SK-N-SH (cell line): ENCODE results near the gene ADAMTSL1. TPM values are rescaled to one million over a fixed set of nuclear protein-coding genes. Genes with fewer than 3 reads are reported as not detected.

Source experiments
- CTCF ChIA-PET: fragments of 300-600, 350-600 bp; formaldehyde crosslinking; extraction: SDS; loops from one replicate; lab custom pipeline; 2021; lab: Yijun Ruan, JAX
- POLR2A ChIA-PET: fragments of 350-600 bp; sonication (Branson Sonifier 250); formaldehyde crosslinking; extraction: SDS; loops from one replicate; lab custom pipeline; 2020; ENCODE audit warnings: antibody characterized with exemption, inconsistent platforms; lab: Yijun Ruan, JAX
- DNase-seq: peaks from one replicate; pipeline ENCODE4 v3.0.0; 2012
- H2AFZ ChIP-seq: fragments of 200-600 bp; sonication (generic); 2 replicates; pipeline ENCODE4 v1.8.1; 2016; ENCODE audit warnings: antibody characterized with exemption, mild to moderate bottlenecking, low read depth
- H3F3A ChIP-seq: fragments of 200-600 bp; sonication (generic); replicated peaks from 2 replicates; pipeline ENCODE3; 2016; ENCODE audit warnings: antibody characterized with exemption, mild to moderate bottlenecking; ENCODE audit not compliant: insufficient read depth
- H3K27ac ChIP-seq, 2 experiments: fragments of 200-500 bp in 1 of 2; fragments of 200-600 bp in 1 of 2; sonication (Bioruptor generic) in 1 of 2; sonication (generic), shearing (Covaris generic) in 1 of 2; 2 replicates each; pipeline versions ENCODE4 v1.5.1 to v1.6.1; 2014 to 2016; ENCODE audit warnings: low read depth in 2 of 2, inconsistent platforms in 1 of 2, low read length in 1 of 2, mild to moderate bottlenecking in 1 of 2, mixed read lengths in 1 of 2
- H3K27me3 ChIP-seq: fragments of 200-600 bp; sonication (generic), shearing (Covaris generic); 2 replicates; pipeline ENCODE4 v1.6.1; 2016; ENCODE audit warnings: mixed run types; ENCODE audit not compliant: insufficient read depth
- H3K36me3 ChIP-seq, 2 experiments: fragments of 200-500 bp in 1 of 2; fragments of 200-600 bp in 1 of 2; sonication (Bioruptor generic) in 1 of 2; sonication (generic) in 1 of 2; replicated peaks in 1 of 2; 2 replicates each; pipeline versions ENCODE3 to v1.5.1; 2014 to 2016; ENCODE audit warnings: low read length in 1 of 2, mild to moderate bottlenecking in 1 of 2; ENCODE audit not compliant: insufficient read depth in 2 of 2, control insufficient read depth in 1 of 2
- H3K4me1 ChIP-seq, 2 experiments: fragments of 200-500 bp in 1 of 2; fragments of 200-600 bp in 1 of 2; sonication (Bioruptor generic) in 1 of 2; sonication (generic), shearing (Covaris generic) in 1 of 2; 2 replicates each; pipeline versions ENCODE4 v1.5.1 to v1.6.1; 2014 to 2016; ENCODE audit warnings: low read depth in 1 of 2, low read length in 1 of 2, mixed run types in 1 of 2; ENCODE audit not compliant: insufficient read depth in 2 of 2, control insufficient read depth in 1 of 2
- H3K4me2 ChIP-seq: fragments of 200-600 bp; sonication (generic), shearing (Covaris generic); 2 replicates; pipeline ENCODE4 v1.6.1; 2017; ENCODE audit warnings: mixed run types
- H3K4me3 ChIP-seq, 2 experiments: fragments of 200-500 bp in 1 of 2; fragments of 200-600 bp in 1 of 2; sonication (Bioruptor generic) in 1 of 2; sonication (generic), shearing (Covaris generic) in 1 of 2; 2 replicates each; pipeline versions ENCODE4 v1.5.1 to v1.8.1; 2014 to 2016; ENCODE audit warnings: low read depth in 2 of 2, inconsistent platforms in 1 of 2, low read length in 1 of 2, mild to moderate bottlenecking in 1 of 2, mixed read lengths in 1 of 2, moderate library complexity in 1 of 2
- H3K79me2 ChIP-seq: fragments of 200-600 bp; sonication (generic); 2 replicates; pipeline ENCODE4 v1.8.1; 2017; ENCODE audit warnings: mild to moderate bottlenecking; ENCODE audit not compliant: insufficient read depth
- H3K9ac ChIP-seq: fragments of 200-600 bp; sonication (generic); 2 replicates; pipeline ENCODE4 v1.6.1; 2017; ENCODE audit warnings: mixed run types
- H3K9me2 ChIP-seq: fragments of 200-600 bp; sonication (generic); 2 replicates; pipeline ENCODE4 v1.6.1; 2017; ENCODE audit warnings: mixed run types
- H3K9me3 ChIP-seq: fragments of 200-600 bp; sonication (generic); 2 replicates; pipeline ENCODE4 v1.6.1; 2017; ENCODE audit warnings: mixed run types, mild to moderate bottlenecking, moderate library complexity
- H4K20me1 ChIP-seq: fragments of 200-600 bp; sonication (generic); 2 replicates; pipeline ENCODE4 v1.6.1; 2017; ENCODE audit warnings: mild to moderate bottlenecking, mixed run types; ENCODE audit not compliant: insufficient read depth
- CHD2 ChIP-seq: fragments of 150-350 bp; IDR thresholded peaks from 2 replicates; pipeline ENCODE4 v1.6.1; 2018; ENCODE audit warnings: low read length; ENCODE audit not compliant: partially characterized antibody
- ELF1 ChIP-seq: IDR thresholded peaks from 2 replicates; pipeline ENCODE4 v1.4.0; 2012
- FOXM1 ChIP-seq: IDR thresholded peaks from 2 replicates; pipeline ENCODE4 v1.4.0; 2012; ENCODE audit warnings: low read depth, mild to moderate bottlenecking
- GATA2 ChIP-seq: sonication (generic); formaldehyde crosslinking; IDR thresholded peaks from 2 replicates; pipeline ENCODE4 v1.5.0; 2020; ENCODE audit warnings: mild to moderate bottlenecking, missing genetic modification reagents
- JUND ChIP-seq: IDR thresholded peaks from 2 replicates; pipeline ENCODE4 v1.4.0; 2012
- MEF2A ChIP-seq: IDR thresholded peaks from 2 replicates; pipeline ENCODE4 v1.4.0; 2012; ENCODE audit warnings: low read depth, borderline replicate concordance
- RAD21 ChIP-seq: IDR thresholded peaks from 2 replicates; pipeline ENCODE4 v1.6.1; 2012; ENCODE audit warnings: mild to moderate bottlenecking, low read length
- RCOR1 ChIP-seq: fragments of 150-350 bp; IDR thresholded peaks from 2 replicates; pipeline ENCODE4 v1.6.1; 2017; ENCODE audit warnings: antibody characterized with exemption, low read length
- RFX5 ChIP-seq: IDR thresholded peaks from 2 replicates; pipeline ENCODE4 v1.6.1; 2012; ENCODE audit warnings: mild to moderate bottlenecking, improper control_type of control experiment, low read length
- RXRA ChIP-seq: IDR thresholded peaks from 2 replicates; pipeline ENCODE4 v1.4.0; 2012; ENCODE audit warnings: low read depth, mild to moderate bottlenecking, borderline replicate concordance
- SMC3 ChIP-seq: IDR thresholded peaks from 2 replicates; pipeline ENCODE4 v1.6.1; 2012; ENCODE audit warnings: low read depth, low read length, improper control_type of control experiment
- TEAD4 ChIP-seq: IDR thresholded peaks from 2 replicates; pipeline ENCODE4 v1.4.0; 2012; ENCODE audit warnings: mild to moderate bottlenecking, borderline replicate concordance; ENCODE audit not compliant: insufficient read depth
- WGBS: methylation state at CpG from one replicate; pipeline ENCODE4 v1.1.6; 2017; ENCODE audit warnings: low lambda C conversion rate; 5-methylcytosine and 5-hydroxymethylcytosine counted together
- polyA plus RNA-seq, 3 experiments: library from polyadenylated mRNA; depleted of rRNA; stranded (reverse); fragments of >200 nt; gene quantifications; 2 replicates each; pipeline ENCODE4 v1.2.3, GENCODE V29; 2012
- TF ChIP-seq, protein P1 (sequence below): fragments of 200-600 bp; sonication (generic); IDR thresholded peaks from 2 replicates; pipeline ENCODE4 v1.6.1; 2017; ENCODE audit warnings: antibody characterized with exemption, mild to moderate bottlenecking, moderate library complexity
- TF ChIP-seq, protein P2 (sequence below): fragments of 150-350 bp; IDR thresholded peaks from 2 replicates; pipeline ENCODE4 v1.6.1; 2017; ENCODE audit warnings: antibody characterized with exemption, low read length, low read depth, borderline replicate concordance
- TF ChIP-seq, protein P3 (sequence below): IDR thresholded peaks from 2 replicates; pipeline ENCODE4 v1.4.0; 2012; ENCODE audit warnings: low read depth, borderline replicate concordance

The ADAMTSL1 gene
- polyA plus RNA-seq, 1 of the 3 experiments (the other 2 are of a cell fraction): 114 TPM

DNA sequence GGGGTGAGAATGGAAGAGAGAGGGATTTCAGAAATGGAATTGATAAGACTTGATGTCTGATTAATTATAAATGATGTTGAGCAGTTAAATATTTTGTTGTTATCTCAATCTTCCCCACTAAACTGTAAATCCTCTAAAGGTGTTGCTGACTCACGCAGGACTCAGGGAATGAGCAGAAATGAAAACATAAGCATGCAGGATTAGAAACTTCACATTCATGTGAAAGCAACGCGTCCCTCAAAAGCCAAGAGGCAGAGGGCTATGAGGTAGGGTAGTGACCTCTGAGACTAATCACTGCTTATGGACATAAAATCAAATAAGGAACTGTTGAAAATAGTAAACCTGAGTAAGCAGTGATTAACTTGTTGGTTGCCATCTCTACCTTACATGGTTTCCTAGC, 21.1 kb downstream of the ADAMTSL1 start:
- ChIA-PET POLR2A (no interaction called here), CTCF (interaction anchor here (0.8 to 1.5 kb wide), 2 partner anchors 23 to 53 kb away, joined by 3 to 4 read pairs; no protein-coding TSS in a partner anchor)
- Histone ChIP-seq H3F3A (peaks cover 50% of the 10 kb centered on the region), H3K79me2 (peaks cover 84% of the 10 kb centered on the region), H3K36me3 (peaks cover 0 to 28% of the 10 kb centered on the region in 2 experiments), H3K27me3 (no peaks in the 10 kb centered on the region), H3K9me3 (no peaks in the 10 kb centered on the region), H4K20me1 (no peaks in the 10 kb centered on the region), H3K9ac (no peak overlapping the region), H3K27ac (peak overlapping the region in 1 of 2 experiments; percentile 100; a peak in 2 of 4 replicates), H3K4me3 (no peak overlapping the region), H3K9me2 (no peaks in the 10 kb centered on the region), H2AFZ (no peak overlapping the region), H3K4me2 (no peak overlapping the region), H3K4me1 (peaks cover 18 to 45% of the 10 kb centered on the region in 2 experiments)
- DNase-seq: no peak
- 99% methylated on average over 3 of the region's 3 CpGs for WGBS
- TF ChIP-seq RAD21 (no peak), JUND (no peak), TEAD4 (no peak), CHD2 (no peak), ELF1 (no peak), RCOR1 (no peak), RFX5 (no peak), RXRA (no peak), FOXM1 (no peak), GATA2 (CRISPR knock-in tag) (no peak), MEF2A (no peak), SMC3 (no peak)
- TF ChIP-seq, protein P1, sequence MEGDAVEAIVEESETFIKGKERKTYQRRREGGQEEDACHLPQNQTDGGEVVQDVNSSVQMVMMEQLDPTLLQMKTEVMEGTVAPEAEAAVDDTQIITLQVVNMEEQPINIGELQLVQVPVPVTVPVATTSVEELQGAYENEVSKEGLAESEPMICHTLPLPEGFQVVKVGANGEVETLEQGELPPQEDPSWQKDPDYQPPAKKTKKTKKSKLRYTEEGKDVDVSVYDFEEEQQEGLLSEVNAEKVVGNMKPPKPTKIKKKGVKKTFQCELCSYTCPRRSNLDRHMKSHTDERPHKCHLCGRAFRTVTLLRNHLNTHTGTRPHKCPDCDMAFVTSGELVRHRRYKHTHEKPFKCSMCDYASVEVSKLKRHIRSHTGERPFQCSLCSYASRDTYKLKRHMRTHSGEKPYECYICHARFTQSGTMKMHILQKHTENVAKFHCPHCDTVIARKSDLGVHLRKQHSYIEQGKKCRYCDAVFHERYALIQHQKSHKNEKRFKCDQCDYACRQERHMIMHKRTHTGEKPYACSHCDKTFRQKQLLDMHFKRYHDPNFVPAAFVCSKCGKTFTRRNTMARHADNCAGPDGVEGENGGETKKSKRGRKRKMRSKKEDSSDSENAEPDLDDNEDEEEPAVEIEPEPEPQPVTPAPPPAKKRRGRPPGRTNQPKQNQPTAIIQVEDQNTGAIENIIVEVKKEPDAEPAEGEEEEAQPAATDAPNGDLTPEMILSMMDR: no peak
- TF ChIP-seq, protein P2, sequence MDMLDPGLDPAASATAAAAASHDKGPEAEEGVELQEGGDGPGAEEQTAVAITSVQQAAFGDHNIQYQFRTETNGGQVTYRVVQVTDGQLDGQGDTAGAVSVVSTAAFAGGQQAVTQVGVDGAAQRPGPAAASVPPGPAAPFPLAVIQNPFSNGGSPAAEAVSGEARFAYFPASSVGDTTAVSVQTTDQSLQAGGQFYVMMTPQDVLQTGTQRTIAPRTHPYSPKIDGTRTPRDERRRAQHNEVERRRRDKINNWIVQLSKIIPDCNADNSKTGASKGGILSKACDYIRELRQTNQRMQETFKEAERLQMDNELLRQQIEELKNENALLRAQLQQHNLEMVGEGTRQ: no peak
- TF ChIP-seq, protein P3, sequence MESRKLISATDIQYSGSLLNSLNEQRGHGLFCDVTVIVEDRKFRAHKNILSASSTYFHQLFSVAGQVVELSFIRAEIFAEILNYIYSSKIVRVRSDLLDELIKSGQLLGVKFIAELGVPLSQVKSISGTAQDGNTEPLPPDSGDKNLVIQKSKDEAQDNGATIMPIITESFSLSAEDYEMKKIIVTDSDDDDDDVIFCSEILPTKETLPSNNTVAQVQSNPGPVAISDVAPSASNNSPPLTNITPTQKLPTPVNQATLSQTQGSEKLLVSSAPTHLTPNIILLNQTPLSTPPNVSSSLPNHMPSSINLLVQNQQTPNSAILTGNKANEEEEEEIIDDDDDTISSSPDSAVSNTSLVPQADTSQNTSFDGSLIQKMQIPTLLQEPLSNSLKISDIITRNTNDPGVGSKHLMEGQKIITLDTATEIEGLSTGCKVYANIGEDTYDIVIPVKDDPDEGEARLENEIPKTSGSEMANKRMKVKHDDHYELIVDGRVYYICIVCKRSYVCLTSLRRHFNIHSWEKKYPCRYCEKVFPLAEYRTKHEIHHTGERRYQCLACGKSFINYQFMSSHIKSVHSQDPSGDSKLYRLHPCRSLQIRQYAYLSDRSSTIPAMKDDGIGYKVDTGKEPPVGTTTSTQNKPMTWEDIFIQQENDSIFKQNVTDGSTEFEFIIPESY: no peak
